ENCODE data around the gene ARHGAP24. TPM values are rescaled to one million over a fixed set of nuclear protein-coding genes. Genes with fewer than 3 reads are reported as not detected.

Gene ARHGAP24
- total and polyA plus RNA-seq, 2 donors (not counting 1 experiment from before 2014, with no cell fraction given), result 15.9 to 40.5 TPM

DNA sequence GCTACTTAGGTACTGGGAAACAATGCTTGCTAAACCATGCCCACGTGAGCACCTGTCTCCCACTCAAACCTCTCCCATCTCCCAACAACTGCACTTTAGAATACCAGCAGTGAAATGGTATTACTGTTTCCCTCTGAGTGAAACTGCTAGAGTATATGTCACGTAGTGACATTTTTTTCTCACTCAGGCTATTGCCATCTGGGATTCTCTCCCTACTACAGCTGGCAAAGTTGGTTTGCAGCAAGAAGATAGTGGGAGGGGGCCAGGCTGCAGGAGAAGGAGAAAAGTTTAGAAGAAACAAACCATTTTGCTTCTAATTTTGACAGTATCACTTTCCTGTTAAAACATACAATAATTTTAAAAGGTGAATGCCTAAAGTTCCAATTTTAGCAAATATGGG is 526.6 kb downstream of the ARHGAP24 start:
- no peak for DNase-seq (ENCODE audit: low read depth in 2 of 2)
- no peak overlapping the region for H3K4me3 ChIP-seq (replicated peaks in 1 of 4; ENCODE audit: control extremely low read depth in 1 of 4, insufficient read depth in 1 of 4, low read depth in 3 of 4, low read length in 4 of 4)
- no peaks in the 10 kb centered on the region for H3K9me3 ChIP-seq (ENCODE audit: control insufficient read depth, insufficient read depth, low read depth, low read length)
- H3K79me2 ChIP-seq (ENCODE audit: control insufficient read depth, insufficient read depth, low read length), result no peaks in the 10 kb centered on the region
- H3K4me1 ChIP-seq (ENCODE audit: control insufficient read depth, extremely low read depth, insufficient read depth, low read length), result no peaks in the 10 kb centered on the region
- no peaks in the 10 kb centered on the region for H3K27me3 ChIP-seq (ENCODE audit: control insufficient read depth, insufficient read depth, low read length)
- H3K27ac ChIP-seq (ENCODE audit: insufficient read depth, low read length), result no peak overlapping the region
- no peak overlapping the region for H3K9ac ChIP-seq (ENCODE audit: insufficient read depth, low read length)
- TF ChIP-seq, protein P1, sequence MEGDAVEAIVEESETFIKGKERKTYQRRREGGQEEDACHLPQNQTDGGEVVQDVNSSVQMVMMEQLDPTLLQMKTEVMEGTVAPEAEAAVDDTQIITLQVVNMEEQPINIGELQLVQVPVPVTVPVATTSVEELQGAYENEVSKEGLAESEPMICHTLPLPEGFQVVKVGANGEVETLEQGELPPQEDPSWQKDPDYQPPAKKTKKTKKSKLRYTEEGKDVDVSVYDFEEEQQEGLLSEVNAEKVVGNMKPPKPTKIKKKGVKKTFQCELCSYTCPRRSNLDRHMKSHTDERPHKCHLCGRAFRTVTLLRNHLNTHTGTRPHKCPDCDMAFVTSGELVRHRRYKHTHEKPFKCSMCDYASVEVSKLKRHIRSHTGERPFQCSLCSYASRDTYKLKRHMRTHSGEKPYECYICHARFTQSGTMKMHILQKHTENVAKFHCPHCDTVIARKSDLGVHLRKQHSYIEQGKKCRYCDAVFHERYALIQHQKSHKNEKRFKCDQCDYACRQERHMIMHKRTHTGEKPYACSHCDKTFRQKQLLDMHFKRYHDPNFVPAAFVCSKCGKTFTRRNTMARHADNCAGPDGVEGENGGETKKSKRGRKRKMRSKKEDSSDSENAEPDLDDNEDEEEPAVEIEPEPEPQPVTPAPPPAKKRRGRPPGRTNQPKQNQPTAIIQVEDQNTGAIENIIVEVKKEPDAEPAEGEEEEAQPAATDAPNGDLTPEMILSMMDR (conservative IDR thresholded peaks at IDR 0.05 in 1 of 2, IDR thresholded peaks at IDR 0.05 in 1 of 2; ENCODE audit: low read depth in 1 of 2, low read length in 2 of 2), result no peak
- no peak for TF ChIP-seq EZH2 (IDR thresholded peaks at IDR 0.05; ENCODE audit: low read length, missing control alignments)
- no peak overlapping the region for H3K4me2 ChIP-seq (ENCODE audit: extremely low read depth, insufficient read depth, low read length)
- no peak overlapping the region for H2AFZ ChIP-seq (ENCODE audit: low read length)
- H3K36me3 ChIP-seq (ENCODE audit: control insufficient read depth, insufficient read depth, low read length), result no peaks in the 10 kb centered on the region
- H4K20me1 ChIP-seq (ENCODE audit: control insufficient read depth, extremely low read depth, insufficient read depth, low read length), result no peaks in the 10 kb centered on the region

DNA sequence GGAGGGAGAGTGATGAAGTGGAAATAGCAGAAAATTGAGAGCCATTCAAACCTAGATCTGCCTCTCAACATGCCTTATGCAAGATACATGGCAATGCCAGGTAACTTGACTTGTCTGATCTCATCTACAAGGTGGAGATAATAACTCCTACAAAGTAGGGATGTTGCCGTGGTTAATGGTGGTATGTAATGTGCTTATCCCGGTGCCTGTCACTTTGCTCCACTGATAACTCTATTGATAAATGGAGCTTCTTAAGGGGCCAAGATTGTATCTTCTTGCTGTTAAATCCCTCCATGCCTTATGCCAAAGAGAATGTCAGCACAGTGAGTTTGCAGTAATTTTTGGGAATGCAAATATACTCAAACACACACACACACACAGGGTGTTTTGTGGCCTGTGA is 529.1 kb downstream of the ARHGAP24 start:
- H3K4me3 ChIP-seq (replicated peaks in 1 of 4; ENCODE audit: control extremely low read depth in 1 of 4, insufficient read depth in 1 of 4, low read depth in 3 of 4, low read length in 4 of 4), result no peak overlapping the region
- no peak for DNase-seq (ENCODE audit: low read depth in 2 of 2)
- H3K9ac ChIP-seq (ENCODE audit: insufficient read depth, low read length), result no peak overlapping the region
- no peaks in the 10 kb centered on the region for H3K36me3 ChIP-seq (ENCODE audit: control insufficient read depth, insufficient read depth, low read length)
- no peak overlapping the region for H2AFZ ChIP-seq (ENCODE audit: low read length)
- H3K9me3 ChIP-seq (ENCODE audit: control insufficient read depth, insufficient read depth, low read depth, low read length), result no peaks in the 10 kb centered on the region
- H4K20me1 ChIP-seq (ENCODE audit: control insufficient read depth, extremely low read depth, insufficient read depth, low read length), result no peaks in the 10 kb centered on the region
- H3K27ac ChIP-seq (ENCODE audit: insufficient read depth, low read length), result no peak overlapping the region
- H3K27me3 ChIP-seq (ENCODE audit: control insufficient read depth, insufficient read depth, low read length), result no peaks in the 10 kb centered on the region
- no peak for TF ChIP-seq EZH2 (IDR thresholded peaks at IDR 0.05; ENCODE audit: low read length, missing control alignments)
- TF ChIP-seq, protein P1 (conservative IDR thresholded peaks at IDR 0.05 in 1 of 2, IDR thresholded peaks at IDR 0.05 in 1 of 2; ENCODE audit: low read depth in 1 of 2, low read length in 2 of 2), result no peak
- H3K4me2 ChIP-seq (ENCODE audit: extremely low read depth, insufficient read depth, low read length), result no peak overlapping the region
- H3K79me2 ChIP-seq (ENCODE audit: control insufficient read depth, insufficient read depth, low read length), result no peaks in the 10 kb centered on the region
- H3K4me1 ChIP-seq (ENCODE audit: control insufficient read depth, extremely low read depth, insufficient read depth, low read length), result no peaks in the 10 kb centered on the region

DNA sequence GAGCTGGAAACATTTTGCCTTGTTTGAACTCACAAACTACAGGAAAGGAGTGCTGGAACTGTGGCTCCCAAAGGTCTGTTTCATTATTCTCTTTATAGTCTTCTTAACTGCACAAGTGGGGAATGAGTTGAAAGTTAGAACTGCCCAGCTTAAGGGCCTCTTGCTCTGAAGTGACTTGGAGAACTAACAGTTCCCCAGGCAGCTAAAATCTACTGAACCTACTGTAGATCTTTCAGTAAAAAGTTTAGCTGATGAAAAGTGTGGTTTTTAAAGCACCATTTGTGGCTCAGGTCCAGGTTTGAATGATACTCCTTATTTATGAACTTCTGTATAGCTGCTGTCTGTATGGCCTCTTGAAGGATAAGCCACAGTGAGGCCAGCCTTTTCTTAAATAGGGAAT is 531.1 kb downstream of the ARHGAP24 start:
- H4K20me1 ChIP-seq (ENCODE audit: control insufficient read depth, extremely low read depth, insufficient read depth, low read length), result no peaks in the 10 kb centered on the region
- no peaks in the 10 kb centered on the region for H3K27me3 ChIP-seq (ENCODE audit: control insufficient read depth, insufficient read depth, low read length)
- no peak overlapping the region for H3K4me2 ChIP-seq (ENCODE audit: extremely low read depth, insufficient read depth, low read length)
- no peak overlapping the region for H2AFZ ChIP-seq (ENCODE audit: low read length)
- no peaks in the 10 kb centered on the region for H3K9me3 ChIP-seq (ENCODE audit: control insufficient read depth, insufficient read depth, low read depth, low read length)
- no peak for DNase-seq (ENCODE audit: low read depth in 2 of 2)
- peaks cover under 1% of the 10 kb centered on the region for H3K4me1 ChIP-seq (ENCODE audit: control insufficient read depth, extremely low read depth, insufficient read depth, low read length)
- H3K4me3 ChIP-seq (replicated peaks in 1 of 4; ENCODE audit: control extremely low read depth in 1 of 4, insufficient read depth in 1 of 4, low read depth in 3 of 4, low read length in 4 of 4), result no peak overlapping the region
- no peak overlapping the region for H3K9ac ChIP-seq (ENCODE audit: insufficient read depth, low read length)
- H3K27ac ChIP-seq (ENCODE audit: insufficient read depth, low read length), result no peak overlapping the region
- H3K79me2 ChIP-seq (ENCODE audit: control insufficient read depth, insufficient read depth, low read length), result no peaks in the 10 kb centered on the region
- no peak for TF ChIP-seq EZH2 (IDR thresholded peaks at IDR 0.05; ENCODE audit: low read length, missing control alignments)
- TF ChIP-seq, protein P1 (conservative IDR thresholded peaks at IDR 0.05 in 1 of 2, IDR thresholded peaks at IDR 0.05 in 1 of 2; ENCODE audit: low read depth in 1 of 2, low read length in 2 of 2), result no peak
- no peaks in the 10 kb centered on the region for H3K36me3 ChIP-seq (ENCODE audit: control insufficient read depth, insufficient read depth, low read length)
